ENCODE measurements around the gene EML6.
"Not testable (repeated sequence)": the region's sequence is repeated elsewhere in the genome, so short reads cannot be mapped to it uniquely, and the experiment has no call there.

The EML6 gene

GRCh38 chr2:54814389-54815147 lies 91.1 kb downstream of the EML6 start:
- TF ChIP-seq ZNF274 (IDR thresholded peaks at IDR 0.05; ENCODE audit: low read depth, low read length), result no peak
- no peak overlapping the region for H3K4me3 ChIP-seq (ENCODE audit: low read length)

DNA sequence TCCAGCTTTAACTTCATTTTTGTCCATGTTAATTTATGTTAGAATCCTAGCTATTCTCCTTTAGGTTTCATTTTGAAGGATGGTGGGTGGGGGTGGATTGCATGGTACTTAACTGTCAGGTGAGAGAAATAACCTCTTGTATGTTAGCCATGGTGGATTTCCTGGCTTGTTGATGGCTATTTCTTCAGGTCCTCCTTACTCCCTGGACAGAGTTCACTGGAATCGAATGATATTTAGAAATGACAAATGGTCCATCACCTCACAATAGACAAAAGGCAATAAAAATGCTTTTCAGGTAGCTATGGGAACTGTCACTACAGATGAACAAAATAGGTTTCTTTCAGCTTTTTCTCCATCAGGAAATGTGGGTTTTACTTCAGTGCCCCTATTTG lies 91.7 kb downstream of the EML6 start:
- no peak for TF ChIP-seq ZNF274 (IDR thresholded peaks at IDR 0.05; ENCODE audit: low read depth, low read length)
- no peak overlapping the region for H3K4me3 ChIP-seq (ENCODE audit: low read length)

DNA sequence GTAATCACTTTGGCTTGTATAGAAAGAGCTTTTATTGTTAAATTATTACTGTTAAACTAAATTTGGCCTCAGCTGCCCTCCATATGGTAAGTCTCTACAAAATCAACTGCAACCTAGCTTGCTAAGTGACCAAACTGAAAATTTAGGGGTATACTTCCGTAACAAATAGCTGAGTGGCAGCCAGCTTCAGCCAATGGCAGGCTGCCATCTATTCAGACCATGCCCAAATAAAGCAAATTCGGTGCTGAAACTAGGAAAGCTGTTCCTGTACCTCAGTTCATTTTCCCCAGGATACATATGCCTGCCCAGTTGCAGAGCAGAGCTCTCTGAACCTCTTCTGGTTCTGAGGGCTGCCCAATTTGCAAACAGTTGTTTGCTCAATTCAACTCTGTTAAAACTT lies 94.8 kb downstream of the EML6 start:
- H3K4me3 ChIP-seq (ENCODE audit: low read length), result no peak overlapping the region
- no peak for TF ChIP-seq ZNF274 (IDR thresholded peaks at IDR 0.05; ENCODE audit: low read depth, low read length)

DNA sequence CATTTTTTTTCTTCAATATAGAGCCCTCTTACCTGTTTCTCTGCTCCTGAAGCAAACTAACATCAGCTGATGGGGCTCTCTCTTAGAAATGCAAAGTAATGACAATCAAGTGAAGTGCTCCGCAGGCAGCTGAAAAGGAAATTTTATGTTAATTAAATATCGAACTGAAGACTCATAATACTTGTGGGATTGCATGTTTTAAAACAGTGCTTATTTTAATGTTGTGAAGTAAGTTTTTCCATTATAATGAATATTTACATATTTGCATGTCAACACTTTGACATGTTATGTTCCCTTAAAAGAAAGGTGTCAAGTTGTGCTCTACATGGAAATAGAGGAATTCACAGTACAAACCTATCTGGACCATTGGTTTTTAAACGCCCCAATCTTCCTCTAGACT lies 97.1 kb downstream of the EML6 start:
- TF ChIP-seq ZNF274 (IDR thresholded peaks at IDR 0.05; ENCODE audit: low read depth, low read length), result no peak
- H3K4me3 ChIP-seq (ENCODE audit: low read length), result no peak overlapping the region

DNA sequence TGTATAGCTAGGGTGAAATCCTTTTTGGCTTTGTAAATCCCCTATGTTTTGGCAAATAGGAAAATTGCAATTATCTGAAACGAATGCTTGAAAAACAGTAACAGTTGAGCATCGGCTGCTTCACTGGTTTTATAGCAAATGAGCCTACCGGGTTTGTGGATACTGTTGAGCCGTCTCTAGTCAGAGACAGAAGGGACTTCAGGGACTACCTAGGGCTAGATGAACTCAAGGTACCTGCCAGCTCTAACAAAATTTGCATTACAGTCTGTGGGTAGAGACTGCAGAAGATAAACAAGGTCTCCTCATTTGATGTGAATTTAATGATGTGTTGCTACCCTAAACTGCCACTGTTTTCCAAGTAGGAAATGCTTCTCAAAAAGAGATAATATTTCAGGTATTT lies 101.1 kb downstream of the EML6 start:
- no peak overlapping the region for H3K4me3 ChIP-seq (ENCODE audit: low read length)
- TF ChIP-seq ZNF274 (IDR thresholded peaks at IDR 0.05; ENCODE audit: low read depth, low read length), result no peak

GRCh38 chr2:54830546-54830945 lies 107.1 kb downstream of the EML6 start:
- no peak overlapping the region for H3K4me3 ChIP-seq (ENCODE audit: low read length)
- no peak for TF ChIP-seq ZNF274 (IDR thresholded peaks at IDR 0.05; ENCODE audit: low read depth, low read length)

DNA sequence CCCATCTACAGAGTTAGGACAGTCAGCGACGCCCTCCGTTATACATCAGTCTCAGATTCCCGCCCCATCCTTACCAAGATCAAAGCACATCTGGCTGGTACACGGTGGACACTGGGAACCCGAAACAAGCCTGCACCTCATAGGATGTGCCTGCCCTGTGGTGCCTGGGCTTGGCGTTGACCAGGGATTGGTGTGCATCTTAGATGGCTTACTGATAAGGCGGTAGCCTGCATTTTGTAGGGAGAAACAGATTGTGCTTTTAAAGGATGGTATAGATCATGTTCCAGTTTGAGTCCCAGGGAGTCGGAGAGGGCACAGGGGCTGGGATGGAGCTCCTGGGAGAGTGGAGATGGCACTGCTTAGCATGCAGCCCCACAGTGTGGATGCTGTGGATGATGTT lies 108.0 kb downstream of the EML6 start:
- H3K4me3 ChIP-seq (ENCODE audit: low read length), result no peak overlapping the region
- no peak for TF ChIP-seq ZNF274 (IDR thresholded peaks at IDR 0.05; ENCODE audit: low read depth, low read length)

GRCh38 chr2:54834721-54835120 lies 111.3 kb downstream of the EML6 start:
- H3K4me3 ChIP-seq (ENCODE audit: low read length), result no peak overlapping the region
- TF ChIP-seq ZNF274 (IDR thresholded peaks at IDR 0.05; ENCODE audit: low read depth, low read length), result no peak

DNA sequence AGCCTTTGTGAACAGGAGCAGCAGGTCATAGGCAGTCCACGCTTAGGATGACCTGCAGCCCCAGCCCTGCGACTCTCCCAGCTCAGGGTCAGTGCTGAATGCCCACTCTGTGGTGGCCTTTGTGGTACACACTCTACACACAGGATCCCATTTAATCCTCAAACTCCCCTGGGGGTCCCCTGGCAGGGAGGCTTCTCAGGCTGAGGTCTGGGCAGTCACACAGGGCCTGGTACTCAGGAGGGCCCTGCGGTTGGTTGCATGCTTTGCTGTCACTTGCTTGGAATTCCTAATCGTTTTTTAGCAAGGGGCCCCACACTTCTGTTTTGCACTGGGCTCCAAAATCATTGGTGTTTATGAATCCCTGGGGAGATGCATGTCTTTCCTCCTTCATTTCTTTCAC lies 113.0 kb downstream of the EML6 start:
- no peak for TF ChIP-seq ZNF274 (IDR thresholded peaks at IDR 0.05; ENCODE audit: low read depth, low read length)
- no peak overlapping the region for H3K4me3 ChIP-seq (ENCODE audit: low read length)

GRCh38 chr2:54838585-54839035 lies 115.1 kb downstream of the EML6 start:
- TF ChIP-seq ZNF274 (IDR thresholded peaks at IDR 0.05; ENCODE audit: low read depth, low read length), result no peak
- H3K4me3 ChIP-seq (ENCODE audit: low read length), result no peak overlapping the region

- no peak overlapping the region for H3K4me3 ChIP-seq (ENCODE audit: low read length)
- no peak for TF ChIP-seq ZNF274 (IDR thresholded peaks at IDR 0.05; ENCODE audit: low read depth, low read length)
Observed at GRCh38 chr2:54839461-54840255, 116.2 kb downstream of the EML6 start.

DNA sequence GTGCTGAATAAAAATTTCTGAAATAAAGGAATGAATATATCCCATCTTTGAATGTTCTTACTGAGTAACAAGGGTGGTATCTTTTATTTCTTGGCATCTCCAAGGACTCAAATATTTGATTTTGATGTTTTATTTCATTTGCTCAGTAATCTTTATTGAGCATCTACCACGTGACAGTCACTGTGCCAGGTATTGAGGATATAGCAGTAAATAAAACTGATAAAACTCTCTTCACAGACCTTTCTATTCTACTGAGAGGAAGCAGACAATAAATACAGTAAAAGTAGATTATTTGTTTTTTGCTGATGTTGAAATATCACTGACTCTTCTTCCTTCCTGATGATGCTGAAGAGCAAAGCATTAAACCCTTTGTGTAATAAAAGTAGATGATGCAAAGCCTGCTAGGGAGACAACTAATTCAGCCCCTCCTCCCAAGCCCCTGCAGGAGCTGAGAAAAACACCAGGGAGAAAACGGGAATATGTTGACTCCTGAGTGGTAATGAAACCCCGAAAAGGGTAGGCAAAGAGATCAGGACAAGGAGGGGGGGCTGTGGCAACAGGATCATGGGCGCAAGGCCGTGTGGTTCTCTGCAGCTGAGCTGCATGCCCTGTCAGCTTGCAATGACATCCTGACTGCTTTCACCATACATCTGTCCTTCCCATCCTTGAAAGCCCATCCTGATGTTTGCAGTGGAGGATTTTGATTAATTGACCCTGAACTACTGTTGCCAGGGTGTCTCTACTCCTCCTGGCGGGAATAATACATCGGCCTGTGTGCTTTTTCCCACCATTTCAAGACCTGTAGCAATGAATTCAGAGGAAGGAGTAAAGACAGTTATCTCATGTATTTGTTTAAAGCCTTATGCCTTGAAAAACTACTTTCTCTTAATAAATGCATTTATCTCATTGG lies 117.4 kb downstream of the EML6 start:
- H3K4me3 ChIP-seq (ENCODE audit: low read length), result no peak overlapping the region
- no peak for TF ChIP-seq ZNF274 (IDR thresholded peaks at IDR 0.05; ENCODE audit: low read depth, low read length)

DNA sequence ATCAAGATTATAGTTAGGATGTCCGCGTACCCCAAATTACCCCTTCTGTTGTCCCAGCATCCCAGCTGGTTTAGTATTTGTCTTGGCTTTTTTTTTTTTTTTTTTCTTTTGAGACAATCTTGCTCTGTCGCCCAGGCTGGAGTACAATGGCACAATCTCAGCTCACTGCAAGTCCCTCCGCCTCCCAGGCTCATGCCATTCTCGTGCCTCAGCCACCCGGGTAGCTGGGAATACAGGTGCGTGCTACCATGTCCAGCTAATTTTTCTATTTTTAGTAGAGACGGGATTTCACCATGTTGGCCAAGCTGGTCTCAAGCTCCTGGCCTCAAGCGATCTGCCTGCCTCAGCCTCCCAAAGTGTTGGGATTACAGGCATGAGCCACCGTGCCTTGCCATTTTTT lies 118.0 kb downstream of the EML6 start:
- not testable (repeated sequence) for H3K4me3 ChIP-seq (ENCODE audit: low read length)

GRCh38 chr2:54845094-54845493 lies 121.6 kb downstream of the EML6 start:
- no peak for TF ChIP-seq ZNF274 (IDR thresholded peaks at IDR 0.05; ENCODE audit: low read depth, low read length)
- H3K4me3 ChIP-seq (ENCODE audit: low read length), result no peak overlapping the region
